Measurements from ENCODE around the gene CRIM1. TPM values are rescaled to one million over a fixed set of nuclear protein-coding genes. Genes with fewer than 3 reads are reported as not detected.

Gene CRIM1
- total and polyA plus RNA-seq, 4 donors = 24.3 to 119 (median 58.4) TPM

- no peak overlapping the region for H3K27ac ChIP-seq (ENCODE audit: low read depth in 1 of 2, low read length in 1 of 2)
- no peak overlapping the region for H3K9ac ChIP-seq (ENCODE audit: insufficient read depth in 1 of 2, low read length in 2 of 2)
- DNase-seq (no peak), ATAC-seq (ENCODE audit: insufficient read depth, low FRiP score) (no peak)
- H3K9me3 ChIP-seq (ENCODE audit: control insufficient read depth in 4 of 4, insufficient read depth in 3 of 4, low read length in 3 of 4) = no peaks in the 10 kb centered on the region
- H3K4me1 ChIP-seq (ENCODE audit: control insufficient read depth in 5 of 5, insufficient read depth in 5 of 5, low read length in 5 of 5) = peaks cover 0 to 14% (median 3%) of the 10 kb centered on the region in 5 donors
- TF ChIP-seq CTCF (IDR thresholded peaks at IDR 0.05; ENCODE audit: control extremely low read depth, extremely low read depth) = no peak
- WGBS, 2 donors = 92 to 94% methylated on average over 3 of the region's 3 CpGs
- no peak overlapping the region for H3K4me3 ChIP-seq
- H3K27me3 ChIP-seq (ENCODE audit: control insufficient read depth in 3 of 3, insufficient read depth in 3 of 3, low read length in 2 of 3) = no peaks in the 10 kb centered on the region
- no peaks in the 10 kb centered on the region for H3K36me3 ChIP-seq (ENCODE audit: control insufficient read depth in 4 of 4, insufficient read depth in 4 of 4, low read length in 4 of 4)
These were observed 70.2 kb downstream of the CRIM1 start for GRCh38 chr2:36425608-36426355.

GRCh38 chr2:36427790-36428243, 72.2 kb downstream of the CRIM1 start:
- no peaks in the 10 kb centered on the region for H3K36me3 ChIP-seq (ENCODE audit: control insufficient read depth in 4 of 4, insufficient read depth in 4 of 4, low read length in 4 of 4)
- peaks cover 3 to 18% (median 8%) of the 10 kb centered on the region in 5 donors for H3K4me1 ChIP-seq (ENCODE audit: control insufficient read depth in 5 of 5, insufficient read depth in 5 of 5, low read length in 5 of 5)
- 99 to 100% methylated on average over 2 of the region's 2 CpGs for WGBS, 2 donors
- DNase-seq (no peak), ATAC-seq (ENCODE audit: insufficient read depth, low FRiP score) (no peak)
- H3K9ac ChIP-seq (ENCODE audit: insufficient read depth in 1 of 2, low read length in 2 of 2) = no peak overlapping the region
- no peak overlapping the region for H3K4me3 ChIP-seq
- H3K27ac ChIP-seq (ENCODE audit: low read depth in 1 of 2, low read length in 1 of 2) = no peak overlapping the region
- no peak for TF ChIP-seq CTCF (IDR thresholded peaks at IDR 0.05; ENCODE audit: control extremely low read depth, extremely low read depth)
- H3K9me3 ChIP-seq (ENCODE audit: control insufficient read depth in 4 of 4, insufficient read depth in 3 of 4, low read length in 3 of 4) = no peaks in the 10 kb centered on the region
- H3K27me3 ChIP-seq (ENCODE audit: control insufficient read depth in 3 of 3, insufficient read depth in 3 of 3, low read length in 2 of 3) = no peaks in the 10 kb centered on the region

GRCh38 chr2:36430549-36430948, 75.0 kb downstream of the CRIM1 start:
- no peak for TF ChIP-seq CTCF (IDR thresholded peaks at IDR 0.05; ENCODE audit: control extremely low read depth, extremely low read depth)
- Histone ChIP-seq H3K27me3 (ENCODE audit: control insufficient read depth in 3 of 3, insufficient read depth in 3 of 3, low read length in 2 of 3) (no peaks in the 10 kb centered on the region), H3K4me1 (ENCODE audit: control insufficient read depth in 5 of 5, insufficient read depth in 5 of 5, low read length in 5 of 5) (peaks cover 7 to 29% (median 12%) of the 10 kb centered on the region in 5 donors), H3K9me3 (ENCODE audit: control insufficient read depth in 4 of 4, insufficient read depth in 3 of 4, low read length in 3 of 4) (no peaks in the 10 kb centered on the region), H3K9ac (ENCODE audit: insufficient read depth in 1 of 2, low read length in 2 of 2) (no peak overlapping the region), H3K27ac (ENCODE audit: low read depth in 1 of 2, low read length in 1 of 2) (peak overlapping the region in 1 of 2 donors; percentile 5), H3K36me3 (ENCODE audit: control insufficient read depth in 4 of 4, insufficient read depth in 4 of 4, low read length in 4 of 4) (no peaks in the 10 kb centered on the region), H3K4me3 (no peak overlapping the region)
- WGBS, 2 donors = 65 to 84% methylated on average over 4 of the region's 4 CpGs
- DNase-seq (peak in 1 of 3 donors; percentile 15), ATAC-seq (ENCODE audit: insufficient read depth, low FRiP score) (no peak)

All from lung (tissue), 12 donors.